Loucy (cell line): ENCODE data around the gene PTPRQ.

ENCODE experiments used
- EZH2phosphoT487 ChIP-seq: fragments of 200-600 bp; IDR thresholded peaks from 2 replicates; pipeline ENCODE4 v1.6.1; 2018; ENCODE audit warnings: antibody characterized with exemption, mild to moderate bottlenecking, moderate library complexity, borderline replicate concordance
- TF ChIP-seq, protein P1 (sequence below): fragments of 200-600 bp; sonication (generic); conservative IDR thresholded peaks from 2 replicates; pipeline ENCODE4 v1.5.1; 2014; ENCODE audit warnings: mild to moderate bottlenecking, antibody characterized with exemption, low read length

DNA sequence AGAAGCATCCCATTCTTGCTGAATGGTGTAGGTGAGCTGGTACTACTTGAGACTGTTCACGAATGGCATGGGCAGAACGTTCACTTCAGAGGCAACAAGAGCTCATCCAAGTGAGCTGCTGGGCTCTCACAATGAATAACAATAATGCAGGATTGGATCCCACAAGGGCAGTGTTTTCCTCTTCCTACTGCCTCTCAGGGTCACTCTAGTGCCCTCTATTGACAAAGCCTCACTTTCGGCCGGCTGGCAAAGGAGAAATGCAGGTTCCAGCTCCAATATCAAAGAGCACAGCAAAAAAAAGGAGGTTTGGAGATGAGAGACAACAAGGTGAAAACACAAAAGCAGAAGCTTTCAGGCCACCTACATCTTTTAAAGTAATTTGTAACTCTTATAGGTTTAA, 188.8 kb downstream of the PTPRQ start:
- TF ChIP-seq, protein P1, sequence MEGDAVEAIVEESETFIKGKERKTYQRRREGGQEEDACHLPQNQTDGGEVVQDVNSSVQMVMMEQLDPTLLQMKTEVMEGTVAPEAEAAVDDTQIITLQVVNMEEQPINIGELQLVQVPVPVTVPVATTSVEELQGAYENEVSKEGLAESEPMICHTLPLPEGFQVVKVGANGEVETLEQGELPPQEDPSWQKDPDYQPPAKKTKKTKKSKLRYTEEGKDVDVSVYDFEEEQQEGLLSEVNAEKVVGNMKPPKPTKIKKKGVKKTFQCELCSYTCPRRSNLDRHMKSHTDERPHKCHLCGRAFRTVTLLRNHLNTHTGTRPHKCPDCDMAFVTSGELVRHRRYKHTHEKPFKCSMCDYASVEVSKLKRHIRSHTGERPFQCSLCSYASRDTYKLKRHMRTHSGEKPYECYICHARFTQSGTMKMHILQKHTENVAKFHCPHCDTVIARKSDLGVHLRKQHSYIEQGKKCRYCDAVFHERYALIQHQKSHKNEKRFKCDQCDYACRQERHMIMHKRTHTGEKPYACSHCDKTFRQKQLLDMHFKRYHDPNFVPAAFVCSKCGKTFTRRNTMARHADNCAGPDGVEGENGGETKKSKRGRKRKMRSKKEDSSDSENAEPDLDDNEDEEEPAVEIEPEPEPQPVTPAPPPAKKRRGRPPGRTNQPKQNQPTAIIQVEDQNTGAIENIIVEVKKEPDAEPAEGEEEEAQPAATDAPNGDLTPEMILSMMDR = peak; percentile 40
- no peak for TF ChIP-seq EZH2phosphoT487
